GM21381 (cell line): ENCODE results near the gene CAPN12.
A peak's percentile ranks its signal among the peaks of the same experiment; 100 is the strongest.
"Not testable (repeated sequence)": the region's sequence is repeated elsewhere in the genome, so short reads cannot be mapped to it uniquely, and the experiment has no call there.

Source experiments
- ATAC-seq: cut with Tn5 transposase; IDR thresholded peaks from one replicate; pipeline ENCODE4 v1.9.1; 2021; ENCODE audit warnings: mild to moderate bottlenecking, moderate library complexity; ENCODE audit not compliant: unreplicated experiment

Gene CAPN12, protein sequence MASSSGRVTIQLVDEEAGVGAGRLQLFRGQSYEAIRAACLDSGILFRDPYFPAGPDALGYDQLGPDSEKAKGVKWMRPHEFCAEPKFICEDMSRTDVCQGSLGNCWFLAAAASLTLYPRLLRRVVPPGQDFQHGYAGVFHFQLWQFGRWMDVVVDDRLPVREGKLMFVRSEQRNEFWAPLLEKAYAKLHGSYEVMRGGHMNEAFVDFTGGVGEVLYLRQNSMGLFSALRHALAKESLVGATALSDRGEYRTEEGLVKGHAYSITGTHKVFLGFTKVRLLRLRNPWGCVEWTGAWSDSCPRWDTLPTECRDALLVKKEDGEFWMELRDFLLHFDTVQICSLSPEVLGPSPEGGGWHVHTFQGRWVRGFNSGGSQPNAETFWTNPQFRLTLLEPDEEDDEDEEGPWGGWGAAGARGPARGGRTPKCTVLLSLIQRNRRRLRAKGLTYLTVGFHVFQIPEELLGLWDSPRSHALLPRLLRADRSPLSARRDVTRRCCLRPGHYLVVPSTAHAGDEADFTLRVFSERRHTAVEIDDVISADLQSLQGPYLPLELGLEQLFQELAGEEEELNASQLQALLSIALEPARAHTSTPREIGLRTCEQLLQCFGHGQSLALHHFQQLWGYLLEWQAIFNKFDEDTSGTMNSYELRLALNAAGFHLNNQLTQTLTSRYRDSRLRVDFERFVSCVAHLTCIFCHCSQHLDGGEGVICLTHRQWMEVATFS

DNA sequence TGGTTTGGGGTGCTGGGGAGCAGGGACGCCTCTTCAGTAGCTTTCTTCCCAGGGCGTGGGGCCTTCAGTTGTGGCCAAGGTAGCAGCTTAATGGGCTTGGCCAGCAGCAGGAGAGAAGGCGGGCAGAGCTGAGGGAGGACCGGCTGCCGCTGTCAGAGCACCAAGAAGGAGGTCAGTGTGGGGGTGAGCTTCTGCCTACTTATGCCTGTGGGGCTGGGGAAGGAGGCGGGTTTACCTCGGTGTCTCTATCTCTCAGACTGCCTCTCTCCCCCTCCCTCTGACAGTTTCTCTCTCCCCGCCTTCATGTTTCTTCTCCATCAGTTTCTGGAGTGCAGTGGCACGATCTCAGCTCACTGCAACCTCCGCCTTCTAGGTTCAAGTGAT, at the start of gene CAPN12:
Gene CAPN12, minus strand, starts transcription at position 177 of the 384 bp plus-strand sequence. CDS start 309 bp downstream, outside the sequence.
- ATAC-seq: no peak

- ATAC-seq: no peak
Measured at GRCh38 chr19:38793671-38794070, 49.4 kb upstream of the CAPN12 start.

- ATAC-seq: no peak
Measured at GRCh38 chr19:38793177-38793576, 48.9 kb upstream of the CAPN12 start.

DNA sequence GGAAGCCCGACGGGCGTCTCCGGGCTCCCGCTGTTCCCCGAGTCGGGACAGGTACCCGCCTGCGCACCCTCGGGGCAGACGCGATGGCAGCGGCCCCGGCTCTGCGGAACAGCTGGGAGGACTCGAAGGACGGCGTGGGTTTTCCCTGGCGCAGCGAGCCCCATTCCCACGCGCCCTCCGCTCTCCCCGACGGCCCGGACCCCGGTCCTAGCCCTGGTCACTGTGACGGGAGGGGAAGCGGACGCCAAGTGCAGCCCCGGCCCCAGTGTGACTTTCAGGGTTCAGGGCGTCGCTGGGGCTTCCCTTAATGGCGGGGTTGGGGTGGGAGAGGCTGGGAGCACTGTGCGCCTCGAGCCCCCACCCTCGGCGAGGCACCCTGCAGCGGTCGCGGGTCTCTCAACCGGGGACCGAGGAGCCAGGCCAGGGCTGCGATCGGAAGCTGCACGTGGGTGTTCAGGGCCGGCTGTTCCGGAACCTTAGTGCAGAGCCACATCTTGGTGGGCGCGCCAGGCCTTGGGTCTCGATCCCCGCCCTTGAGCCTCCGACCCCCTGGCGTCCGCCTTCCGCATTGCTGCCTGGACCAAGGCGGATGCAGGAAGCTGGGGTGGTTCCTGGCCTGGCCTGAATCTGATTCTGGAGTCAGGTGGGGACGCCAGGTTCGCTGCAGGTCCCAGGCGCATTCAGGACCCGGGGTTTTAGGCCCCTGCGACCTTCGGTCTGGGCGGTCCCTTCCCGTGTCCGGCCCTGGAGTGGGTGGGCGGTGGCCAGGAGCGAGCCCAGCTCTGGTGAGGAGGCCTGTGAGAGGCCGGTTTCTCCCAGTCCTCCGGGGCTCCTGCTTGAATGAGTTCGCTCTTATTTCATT, 48.2 kb upstream of the CAPN12 start:
- no peak for ATAC-seq

DNA sequence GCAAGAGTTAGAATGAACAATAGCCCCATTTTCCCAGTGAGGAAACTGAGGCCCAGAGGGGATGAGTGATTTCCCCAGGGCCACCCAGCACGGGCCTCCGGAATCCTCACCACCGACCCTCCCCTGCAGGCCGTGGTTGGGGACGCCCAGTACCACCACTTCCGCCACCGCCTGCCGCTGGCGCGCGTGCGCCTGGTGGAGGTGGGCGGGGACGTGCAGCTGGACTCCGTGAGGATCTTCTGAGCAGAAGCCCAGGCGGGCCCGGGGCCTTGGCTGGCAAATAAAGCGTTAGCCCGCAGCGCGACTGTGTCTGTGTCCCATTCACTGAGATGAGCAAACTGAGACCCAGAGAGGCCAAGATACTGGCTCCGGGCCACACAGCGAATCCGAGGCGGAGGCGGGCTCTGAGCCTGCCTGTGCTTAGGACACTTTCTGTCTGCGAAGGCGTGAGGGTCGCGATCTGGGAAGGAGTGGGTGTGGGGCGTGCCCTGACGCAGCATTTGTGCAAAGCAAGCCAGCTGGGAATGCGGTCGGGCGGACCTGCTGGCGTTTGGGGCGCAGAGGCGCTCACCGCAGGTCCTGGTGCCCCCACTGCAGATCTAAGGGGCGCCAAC, 47.3 kb upstream of the CAPN12 start:
- peak; percentile 69 for ATAC-seq

DNA sequence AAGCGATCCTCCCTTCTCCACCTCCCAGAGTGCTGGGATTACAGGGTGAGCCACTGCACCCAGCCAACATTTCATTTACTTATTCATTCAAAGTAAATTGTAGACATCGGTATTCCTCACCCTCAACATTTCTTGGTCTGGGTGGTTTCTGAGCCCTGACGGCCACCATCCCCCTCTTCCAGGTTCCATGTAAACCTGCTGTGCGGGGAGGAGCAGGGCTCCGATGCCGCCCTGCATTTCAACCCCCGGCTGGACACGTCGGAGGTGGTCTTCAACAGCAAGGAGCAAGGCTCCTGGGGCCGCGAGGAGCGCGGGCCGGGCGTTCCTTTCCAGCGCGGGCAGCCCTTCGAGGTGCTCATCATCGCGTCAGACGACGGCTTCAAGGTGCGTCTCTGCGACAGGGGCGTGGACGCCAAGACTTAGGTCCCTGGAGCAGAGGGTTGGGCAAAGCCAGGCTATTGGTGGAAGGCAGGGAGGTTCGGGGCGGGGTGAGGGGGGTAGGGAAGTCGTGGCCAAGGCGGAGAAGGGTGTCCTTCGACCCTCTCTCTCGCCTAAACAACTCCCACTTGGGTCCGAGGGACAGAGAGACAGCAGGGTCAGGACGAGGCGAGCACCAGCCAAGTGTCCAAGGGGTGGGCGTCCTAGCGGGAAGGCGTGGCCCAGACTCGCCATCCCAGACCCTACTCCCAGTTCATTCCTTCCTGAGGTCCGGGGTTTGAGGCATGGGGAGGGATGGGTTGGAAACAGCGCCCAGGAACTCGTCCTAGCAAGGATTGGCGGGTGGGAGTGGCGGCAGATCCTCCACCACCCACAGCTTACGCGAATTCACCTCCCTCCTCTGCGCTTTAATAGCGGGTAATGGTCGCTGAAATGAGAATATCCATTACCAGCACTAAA, 46.5 kb upstream of the CAPN12 start:
- ATAC-seq: not testable (repeated sequence)

GRCh38 chr19:38788478-38789243, 44.4 kb upstream of the CAPN12 start, which contains the start of gene LGALS7B:
LGALS7B (plus strand) TSS chr19:38789200; CDS start chr19:38789227, 27 bp downstream.
- ATAC-seq: no peak

DNA sequence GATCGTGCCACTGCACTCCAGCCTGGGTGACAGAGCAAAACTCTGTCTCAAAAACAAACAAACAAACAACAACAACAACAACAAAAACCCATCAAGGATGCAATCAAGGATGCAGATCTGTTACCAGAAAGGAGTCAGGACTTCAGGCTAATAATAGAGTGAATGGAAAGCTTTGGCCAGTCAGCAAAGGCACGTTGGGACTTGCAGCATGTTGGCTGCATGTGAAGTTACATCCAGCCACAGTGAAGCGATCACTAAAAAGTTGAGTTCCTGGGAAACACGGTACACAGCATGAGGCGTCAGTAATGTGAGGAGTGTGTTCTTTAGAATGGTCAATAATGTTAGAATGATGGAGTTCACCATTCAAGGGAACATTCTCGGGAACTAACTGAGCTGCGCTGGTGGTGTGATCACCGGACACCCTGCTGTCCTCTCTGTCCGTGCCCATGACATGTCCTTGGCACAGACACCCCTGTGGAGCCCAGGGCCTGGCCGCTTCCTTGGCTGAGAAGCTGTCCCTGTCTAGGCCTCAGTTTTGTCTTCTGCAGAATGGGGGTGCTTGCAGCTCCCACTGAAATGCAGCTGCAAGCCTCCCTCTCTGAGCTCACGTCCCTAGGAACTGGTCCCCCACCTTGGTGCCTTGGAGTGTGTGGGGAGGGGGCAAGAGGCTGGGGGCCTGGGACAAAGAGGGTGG, 42.4 kb upstream of the CAPN12 start:
- ATAC-seq: no peak

DNA sequence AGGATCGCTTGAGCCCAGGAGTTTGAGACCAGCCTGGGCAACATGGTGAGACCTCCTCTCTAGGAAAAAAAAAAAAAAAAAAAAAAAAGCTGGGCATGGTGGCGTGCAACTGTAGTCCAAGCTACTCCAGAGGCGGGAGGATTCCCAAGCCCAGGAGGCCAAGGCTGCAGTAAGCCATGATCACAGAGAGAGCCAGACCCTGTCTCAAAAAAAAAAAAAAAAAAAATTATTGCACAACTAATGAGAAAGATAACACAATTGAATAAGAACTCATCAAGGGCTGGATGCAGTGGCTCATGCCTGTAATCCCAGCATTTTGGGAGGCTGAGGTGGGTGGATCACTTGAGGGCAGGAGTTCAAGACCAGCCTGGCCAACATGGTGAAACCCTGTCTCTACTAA, 41.8 kb upstream of the CAPN12 start:
- not testable (repeated sequence) for ATAC-seq

DNA sequence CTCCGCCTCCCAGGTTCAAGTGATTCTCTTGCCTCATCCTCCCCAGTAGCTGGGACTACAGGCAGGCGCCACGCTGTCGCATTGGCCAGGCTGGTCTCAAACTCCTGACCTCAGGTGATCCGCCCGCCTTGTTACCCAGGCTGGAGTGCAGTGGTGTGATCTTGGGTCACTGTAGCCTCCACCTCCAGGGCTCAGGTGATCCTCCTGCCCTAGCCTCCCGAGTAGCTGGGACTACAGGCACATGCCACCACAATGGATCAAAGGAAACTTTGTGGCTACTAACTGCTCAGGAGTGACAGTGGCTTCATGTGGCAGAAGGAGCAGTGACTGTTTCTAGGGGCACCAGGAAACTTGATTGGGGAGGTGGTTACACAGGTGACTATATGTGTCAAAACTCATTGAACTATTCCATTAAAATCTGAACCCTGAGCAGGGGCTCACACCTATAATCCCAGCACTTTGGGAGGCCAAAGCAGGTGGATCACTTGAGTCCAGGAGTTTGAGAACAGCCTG, 41.0 kb upstream of the CAPN12 start:
- ATAC-seq: no peak

GRCh38 chr19:38784224-38784623, 40.0 kb upstream of the CAPN12 start:
- no peak for ATAC-seq

- not testable (repeated sequence) for ATAC-seq
Measured at GRCh38 chr19:38782212-38782611, 37.9 kb upstream of the CAPN12 start.

- ATAC-seq: no peak
Measured at GRCh38 chr19:38781058-38781457, 36.8 kb upstream of the CAPN12 start.

DNA sequence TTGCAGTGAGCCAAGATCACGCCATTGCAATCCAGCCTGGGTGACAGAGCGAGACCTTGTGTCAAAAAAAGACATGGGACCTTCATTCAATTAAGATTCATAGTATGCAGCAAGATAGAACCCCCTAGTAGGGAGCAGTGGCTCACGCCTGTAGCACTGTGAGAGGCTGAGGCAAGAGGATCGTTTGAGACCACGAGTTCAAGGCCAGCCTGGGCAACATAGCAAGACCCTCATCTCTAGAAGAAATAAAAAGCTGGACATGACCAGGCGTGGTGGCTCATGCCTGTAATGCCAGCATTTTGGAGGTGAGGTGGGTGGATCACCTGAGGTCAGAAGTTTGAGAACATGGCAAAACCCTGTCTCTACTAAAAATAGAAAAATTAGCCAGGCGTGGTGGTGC, 36.2 kb upstream of the CAPN12 start:
- ATAC-seq: no peak

DNA sequence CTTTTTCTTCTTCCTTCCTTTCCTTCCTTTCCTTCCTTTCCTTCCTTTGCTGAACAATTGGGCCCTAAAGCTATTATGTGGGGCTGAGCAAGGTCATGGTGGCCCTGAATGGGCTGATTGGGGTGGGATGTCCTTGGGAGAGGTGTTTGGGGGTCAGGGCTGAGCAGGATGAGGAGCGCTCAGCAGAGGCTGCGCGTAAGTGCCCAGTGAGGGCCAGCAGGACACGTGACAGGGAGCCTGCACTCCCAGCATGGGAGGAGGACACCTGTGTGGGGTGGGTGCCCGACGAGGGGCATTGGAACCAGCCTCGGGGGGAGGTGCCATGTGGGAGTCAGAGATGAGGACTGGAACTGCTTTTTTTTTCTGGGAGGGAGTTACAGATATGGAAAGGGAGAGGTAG, 34.5 kb upstream of the CAPN12 start:
- no peak for ATAC-seq

GRCh38 chr19:38774181-38774950, 30.1 kb upstream of the CAPN12 start:
- no peak for ATAC-seq

GRCh38 chr19:38773469-38774177, 29.3 kb upstream of the CAPN12 start, which contains the start of gene LGALS7:
LGALS7 (minus strand) TSS chr19:38773517; CDS start chr19:38773492, 25 bp downstream.
- ATAC-seq: no peak
